PC-3 (cell line): ENCODE measurements around the gene PI4KB. TPM values are rescaled to one million over a fixed set of nuclear protein-coding genes. Genes with fewer than 3 reads are reported as not detected.

Source experiments
- ATAC-seq: fragments of 200-7000 bp; cut with Tn5 transposase; 2 replicates; pipeline ENCODE4 v1.9.1; 2020; ENCODE audit warnings: mild to moderate bottlenecking, moderate library complexity
- BruUV-seq: library from RNA; stranded (reverse); fragments of 400-500 nt; replicated peaks from 2 replicates; lab custom pipeline; 2021; lab: Mats Ljungman, UMichigan
- CTCF ChIA-PET: fragments of 300-600 bp; sonication (Branson Sonifier 250); formaldehyde crosslinking; loops from one replicate; lab custom pipeline; 2022; ENCODE audit warnings: antibody characterized with exemption; lab: Charles Lee
- POLR2A ChIA-PET: fragments of 300-600 bp; sonication (Branson Sonifier 250); formaldehyde crosslinking; loops from one replicate; lab custom pipeline; 2022; ENCODE audit warnings: antibody characterized with exemption; ENCODE audit not compliant: unreplicated experiment; lab: Charles Lee
- DNase-seq: peaks from one replicate; pipeline ENCODE4 v3.0.0-alpha.2; 2015
- H2AFZ ChIP-seq: fragments of 300-600 bp; sonication (generic); 2 replicates; pipeline ENCODE4 v1.6.0; 2016; ENCODE audit warnings: antibody characterized with exemption, low read length
- H3F3A ChIP-seq: fragments of 300-600 bp; sonication (generic); one replicate; pipeline ENCODE4 v1.6.0; 2017; ENCODE audit warnings: antibody characterized with exemption, low read length, control low read depth, mild to moderate bottlenecking; ENCODE audit not compliant: unreplicated experiment
- H3K27ac ChIP-seq: fragments of 300-600 bp; sonication (generic); 2 replicates; pipeline ENCODE4 v1.5.1; 2016; ENCODE audit warnings: mild to moderate bottlenecking, low read length
- H3K27me3 ChIP-seq: fragments of 300-600 bp; sonication (generic); 2 replicates; pipeline ENCODE4 v1.6.1; 2016; ENCODE audit warnings: low read length, mixed read lengths
- H3K36me3 ChIP-seq: fragments of 300-600 bp; sonication (generic); 2 replicates; pipeline ENCODE4 v1.6.1; 2016; ENCODE audit warnings: low read depth, mixed run types, low read length, mixed read lengths
- H3K4me1 ChIP-seq: fragments of 300-600 bp; sonication (generic); 2 replicates; pipeline ENCODE4 v1.5.1; 2016; ENCODE audit warnings: low read length; ENCODE audit not compliant: insufficient read depth
- H3K4me2 ChIP-seq: fragments of 300-600 bp; sonication (generic); 2 replicates; pipeline ENCODE4 v1.6.0; 2016; ENCODE audit warnings: low read length
- H3K4me3 ChIP-seq: fragments of 300-600 bp; sonication (generic); 2 replicates; pipeline ENCODE4 v1.5.1; 2016; ENCODE audit warnings: mild to moderate bottlenecking, low read length, mixed read lengths
- H3K79me2 ChIP-seq: fragments of 300-600 bp; sonication (generic); 2 replicates; pipeline ENCODE4 v1.6.1; 2017; ENCODE audit warnings: low read length, mixed read lengths
- H3K9ac ChIP-seq: fragments of 300-600 bp; sonication (generic); 2 replicates; pipeline ENCODE4 v1.6.0; 2016; ENCODE audit warnings: mild to moderate bottlenecking, low read length
- H3K9me2 ChIP-seq: fragments of 300-600 bp; sonication (generic); replicated peaks from 2 replicates; pipeline ENCODE4 v1.6.1; 2016; ENCODE audit warnings: mixed run types, low read length, mixed read lengths
- H3K9me3 ChIP-seq: fragments of 300-600 bp; sonication (generic); 2 replicates; pipeline ENCODE4 v1.6.1; 2016; ENCODE audit warnings: low read length, mixed read lengths
- H4K20me1 ChIP-seq: fragments of 300-600 bp; sonication (generic); 2 replicates; pipeline ENCODE4 v1.6.1; 2016; ENCODE audit warnings: low read length, mixed read lengths
- EZH2 ChIP-seq: fragments of 300-600 bp; sonication (generic); IDR thresholded peaks from one replicate; pipeline ENCODE4 v1.6.1; 2017; ENCODE audit warnings: antibody characterized with exemption, mild to moderate bottlenecking, low read length; ENCODE audit not compliant: unreplicated experiment
- EZH2phosphoT487 ChIP-seq: fragments of 300-600 bp; sonication (generic); IDR thresholded peaks from 2 replicates; pipeline ENCODE4 v1.6.1; 2018; ENCODE audit warnings: mild to moderate bottlenecking, antibody characterized with exemption, low read length, borderline replicate concordance
- intact Hi-C: fragments of 100-400 bp; cut with micrococcal nuclease; formaldehyde crosslinking; loops from 2 replicates; pipeline ENCODE4 v1.9.0; 2023
- total RNA-seq: library from RNA; depleted of rRNA; stranded (reverse); fragments of >200 nt; gene quantifications from 2 replicates; pipeline ENCODE4 v1.2.3, GENCODE V29; 2014
- TF ChIP-seq, protein P1 (sequence below): fragments of 300-600 bp; sonication (generic); conservative IDR thresholded peaks from 2 replicates; pipeline ENCODE4 v1.5.1; 2017; ENCODE audit warnings: antibody characterized with exemption, low read depth, mild to moderate bottlenecking, low read length

The PI4KB gene
- total RNA-seq, 1 experiment from 2014 or later, result 99.5 TPM

DNA sequence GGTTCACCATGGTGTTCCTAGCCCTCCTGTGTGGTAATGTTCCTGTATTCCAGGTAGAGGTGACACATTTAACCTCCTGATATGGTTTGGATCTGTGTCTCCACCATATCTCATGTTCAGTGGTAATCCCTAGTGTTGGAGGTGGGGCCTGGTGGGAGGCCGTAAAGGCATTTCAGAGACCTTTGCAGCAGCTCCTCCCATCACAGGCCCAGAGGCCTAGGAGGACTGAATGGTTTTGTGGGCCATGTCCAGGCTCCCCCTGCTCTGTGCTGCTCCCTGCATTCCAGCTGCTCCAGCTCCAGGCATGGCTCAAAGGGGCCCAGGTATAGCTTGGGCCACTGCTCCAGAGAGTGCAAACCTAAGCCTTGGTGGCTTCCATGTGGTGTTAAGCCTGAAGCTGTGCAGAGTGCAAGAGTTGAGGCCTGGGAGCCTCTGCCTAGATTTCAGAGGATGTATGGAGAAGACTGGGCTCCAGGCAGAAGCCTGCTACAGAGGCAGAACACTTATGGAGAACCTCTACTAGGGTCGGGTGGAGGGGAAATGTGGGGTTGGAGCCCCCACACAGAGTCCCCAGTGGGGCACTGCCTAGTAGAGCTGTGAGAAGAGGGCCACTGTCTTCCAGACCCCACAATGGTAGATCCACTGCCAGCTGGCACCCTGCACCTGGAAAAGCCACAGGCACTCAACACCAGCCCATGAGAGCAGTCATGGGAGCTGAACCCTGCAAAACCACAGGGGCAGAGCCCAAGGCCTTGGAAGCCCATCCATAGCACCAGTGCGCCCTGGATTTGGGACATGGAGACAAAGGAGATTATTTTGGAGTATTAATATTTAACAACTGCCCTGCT lies 35.3 kb upstream of the PI4KB start:
- no peak overlapping the region for H3K4me2 ChIP-seq
- no peaks in the 10 kb centered on the region for H3K27me3 ChIP-seq
- H3K9ac ChIP-seq, result no peak overlapping the region
- ATAC-seq (no peak), DNase-seq (no peak)
- H2AFZ ChIP-seq, result no peak overlapping the region
- H3K27ac ChIP-seq, result no peak overlapping the region
- CTCF ChIA-PET, result no interaction called here
- TF ChIP-seq EZH2, result no peak
- TF ChIP-seq, protein P1, sequence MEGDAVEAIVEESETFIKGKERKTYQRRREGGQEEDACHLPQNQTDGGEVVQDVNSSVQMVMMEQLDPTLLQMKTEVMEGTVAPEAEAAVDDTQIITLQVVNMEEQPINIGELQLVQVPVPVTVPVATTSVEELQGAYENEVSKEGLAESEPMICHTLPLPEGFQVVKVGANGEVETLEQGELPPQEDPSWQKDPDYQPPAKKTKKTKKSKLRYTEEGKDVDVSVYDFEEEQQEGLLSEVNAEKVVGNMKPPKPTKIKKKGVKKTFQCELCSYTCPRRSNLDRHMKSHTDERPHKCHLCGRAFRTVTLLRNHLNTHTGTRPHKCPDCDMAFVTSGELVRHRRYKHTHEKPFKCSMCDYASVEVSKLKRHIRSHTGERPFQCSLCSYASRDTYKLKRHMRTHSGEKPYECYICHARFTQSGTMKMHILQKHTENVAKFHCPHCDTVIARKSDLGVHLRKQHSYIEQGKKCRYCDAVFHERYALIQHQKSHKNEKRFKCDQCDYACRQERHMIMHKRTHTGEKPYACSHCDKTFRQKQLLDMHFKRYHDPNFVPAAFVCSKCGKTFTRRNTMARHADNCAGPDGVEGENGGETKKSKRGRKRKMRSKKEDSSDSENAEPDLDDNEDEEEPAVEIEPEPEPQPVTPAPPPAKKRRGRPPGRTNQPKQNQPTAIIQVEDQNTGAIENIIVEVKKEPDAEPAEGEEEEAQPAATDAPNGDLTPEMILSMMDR, result no peak
- no peak for TF ChIP-seq EZH2phosphoT487
- H3K9me2 ChIP-seq, result no peaks in the 10 kb centered on the region
- no peaks in the 10 kb centered on the region for H3K79me2 ChIP-seq
- H3K36me3 ChIP-seq, result peaks cover 15% of the 10 kb centered on the region
- POLR2A ChIA-PET, result no interaction called here
- no TSS peak for BruUV-seq
- H3F3A ChIP-seq, result no peaks in the 10 kb centered on the region
- H3K4me3 ChIP-seq, result no peak overlapping the region
- intact Hi-C loops, result no loop called here
- H4K20me1 ChIP-seq, result no peaks in the 10 kb centered on the region
- H3K4me1 ChIP-seq, result no peaks in the 10 kb centered on the region
- peaks cover 12% of the 10 kb centered on the region for H3K9me3 ChIP-seq

DNA sequence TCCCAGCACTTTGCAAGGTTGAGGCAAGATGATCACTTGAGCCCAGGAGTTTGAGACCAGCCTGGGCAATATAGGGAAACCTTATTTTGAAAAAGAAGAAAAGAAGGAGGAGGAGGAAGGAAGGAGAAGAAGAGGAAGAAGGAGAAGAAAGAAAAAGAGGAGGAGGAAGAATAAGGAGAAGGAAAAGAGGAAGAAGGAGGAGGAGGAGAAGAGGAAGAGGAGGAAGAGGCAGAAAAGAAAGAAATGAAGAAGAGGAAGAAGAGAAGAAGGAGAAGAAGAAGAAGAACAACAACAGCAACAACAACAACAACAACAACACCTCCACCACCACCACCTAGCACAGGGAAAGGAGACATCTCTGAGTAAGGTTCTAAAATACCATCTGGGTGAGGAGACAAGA lies 34.7 kb upstream of the PI4KB start:
- Histone ChIP-seq H3K79me2 (no peaks in the 10 kb centered on the region), H2AFZ (no peak overlapping the region), H3K9me2 (no peaks in the 10 kb centered on the region), H3K4me1 (no peaks in the 10 kb centered on the region), H3K27me3 (no peaks in the 10 kb centered on the region), H3K36me3 (peaks cover 15% of the 10 kb centered on the region), H3K9me3 (peaks cover 12% of the 10 kb centered on the region), H3F3A (no peaks in the 10 kb centered on the region), H3K9ac (no peak overlapping the region), H3K4me2 (no peak overlapping the region), H3K4me3 (no peak overlapping the region), H4K20me1 (no peaks in the 10 kb centered on the region), H3K27ac (no peak overlapping the region)
- BruUV-seq, result no TSS peak
- ATAC-seq, result no peak
- intact Hi-C loops, result no loop called here
- ChIA-PET POLR2A (no interaction called here), CTCF (no interaction called here)
- no peak for DNase-seq
- TF ChIP-seq EZH2phosphoT487 (no peak), EZH2 (no peak)
- TF ChIP-seq, protein P1, result no peak

DNA sequence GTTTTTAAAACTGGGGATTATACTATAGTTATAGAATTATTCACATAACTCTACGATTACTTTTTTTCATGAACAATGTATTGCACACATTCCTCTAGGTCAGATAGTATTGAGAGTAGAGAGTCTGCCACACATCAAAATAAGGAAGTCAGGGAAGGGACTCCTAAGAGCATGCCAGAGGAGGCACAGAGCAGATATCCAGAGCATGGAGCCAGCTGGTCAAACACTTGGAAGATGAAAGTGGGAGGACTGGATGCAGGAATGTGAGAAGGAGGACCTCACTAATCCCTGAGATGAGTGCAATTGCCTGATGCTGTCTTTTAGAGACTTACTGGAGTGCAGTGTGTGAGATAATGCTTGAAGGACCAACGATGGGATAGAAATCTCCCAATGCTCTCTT lies 29.5 kb upstream of the PI4KB start:
- H3K4me3 ChIP-seq, result no peak overlapping the region
- H3F3A ChIP-seq, result no peaks in the 10 kb centered on the region
- H2AFZ ChIP-seq, result no peak overlapping the region
- no peaks in the 10 kb centered on the region for H3K79me2 ChIP-seq
- 0 out of 2 replicates have a peak, but pooled peaks cover under 1% of the 10 kb centered on the region for H3K9me3 ChIP-seq
- H3K27ac ChIP-seq, result no peak overlapping the region
- H3K27me3 ChIP-seq, result no peaks in the 10 kb centered on the region
- no peaks in the 10 kb centered on the region for H3K4me1 ChIP-seq
- H3K36me3 ChIP-seq, result no peaks in the 10 kb centered on the region; the same call in 1 of the 2 replicates
- ChIA-PET POLR2A (interaction anchor here (0.6 kb wide), 1 partner anchor 43 kb away, joined by 3 read pairs; no protein-coding TSS in a partner anchor), CTCF (no interaction called here)
- DNase-seq, result no peak
- ATAC-seq, result no peak
- BruUV-seq, result no TSS peak
- no peak overlapping the region for H3K9ac ChIP-seq
- no peaks in the 10 kb centered on the region for H4K20me1 ChIP-seq
- intact Hi-C loops, result no loop called here
- H3K4me2 ChIP-seq, result no peak overlapping the region
- TF ChIP-seq EZH2phosphoT487, result no peak
- TF ChIP-seq, protein P1, result no peak
- TF ChIP-seq EZH2, result no peak
- H3K9me2 ChIP-seq, result no peaks in the 10 kb centered on the region
